Osteoblast (primary cell): ENCODE data around the gene FBN3. TPM values are rescaled to one million over a fixed set of nuclear protein-coding genes. Genes with fewer than 3 reads are reported as not detected.

Experiments
- DNase-seq: peaks from one replicate; pipeline ENCODE4 v3.0.0; 2011; ENCODE audit warnings: low spot score, mixed read lengths; ENCODE audit not compliant: insufficient read length; ENCODE audit errors: missing footprints
- H2AFZ ChIP-seq: 2 replicates; pipeline ENCODE4 v1.6.0; 2011; ENCODE audit warnings: mild to moderate bottlenecking, low read length
- H3K27ac ChIP-seq: 2 replicates; pipeline ENCODE4 v1.5.1; 2011; ENCODE audit warnings: mild to moderate bottlenecking, low read depth, low read length, moderate library complexity
- H3K27me3 ChIP-seq: 2 replicates; pipeline ENCODE4 v1.6.0; 2012; ENCODE audit warnings: mild to moderate bottlenecking, control low read depth, inconsistent platforms, low read length, moderate library complexity; ENCODE audit not compliant: insufficient read depth
- H3K36me3 ChIP-seq: 2 replicates; pipeline ENCODE4 v1.5.1; 2011; ENCODE audit warnings: mild to moderate bottlenecking, low read length, control low read depth, moderate library complexity; ENCODE audit not compliant: insufficient read depth
- H3K4me1 ChIP-seq: 2 replicates; pipeline ENCODE4 v1.5.1; 2011; ENCODE audit warnings: mild to moderate bottlenecking, low read length, control low read depth, moderate library complexity; ENCODE audit not compliant: insufficient read depth
- H3K4me2 ChIP-seq: 2 replicates; pipeline ENCODE4 v1.6.0; 2011; ENCODE audit warnings: mild to moderate bottlenecking, low read length; ENCODE audit not compliant: insufficient read depth
- H3K4me3 ChIP-seq: fragments of 200-600 bp; sonication (generic); 3 replicates; pipeline ENCODE4 v1.5.1; 2012; ENCODE audit warnings: mild to moderate bottlenecking, low read length, inconsistent platforms; ENCODE audit not compliant: insufficient read depth
- H3K79me2 ChIP-seq: 2 replicates; pipeline ENCODE4 v1.6.0; 2012; ENCODE audit warnings: mild to moderate bottlenecking, low read length, control low read depth, inconsistent platforms; ENCODE audit not compliant: insufficient read depth
- H3K9me3 ChIP-seq: 2 replicates; pipeline ENCODE4 v1.5.1; 2011; ENCODE audit warnings: low read depth, low read length, control low read depth
- H4K20me1 ChIP-seq: 2 replicates; pipeline ENCODE4 v1.6.0; 2012; ENCODE audit warnings: mild to moderate bottlenecking, low read length, control low read depth; ENCODE audit not compliant: insufficient read depth
- total RNA-seq: library from RNA; depleted of rRNA; stranded (reverse); fragments of >200 nt; gene quantifications from 2 replicates; pipeline ENCODE4 v1.2.3, GENCODE V29; 2012
- TF ChIP-seq, protein P1 (sequence below): IDR thresholded peaks from 2 replicates; pipeline ENCODE4 v1.5.1; 2011; ENCODE audit warnings: mild to moderate bottlenecking, low read depth, low read length, moderate library complexity; ENCODE audit errors: extremely low read depth

FBN3 gene
- total RNA-seq, 1 donor: not detected

DNA sequence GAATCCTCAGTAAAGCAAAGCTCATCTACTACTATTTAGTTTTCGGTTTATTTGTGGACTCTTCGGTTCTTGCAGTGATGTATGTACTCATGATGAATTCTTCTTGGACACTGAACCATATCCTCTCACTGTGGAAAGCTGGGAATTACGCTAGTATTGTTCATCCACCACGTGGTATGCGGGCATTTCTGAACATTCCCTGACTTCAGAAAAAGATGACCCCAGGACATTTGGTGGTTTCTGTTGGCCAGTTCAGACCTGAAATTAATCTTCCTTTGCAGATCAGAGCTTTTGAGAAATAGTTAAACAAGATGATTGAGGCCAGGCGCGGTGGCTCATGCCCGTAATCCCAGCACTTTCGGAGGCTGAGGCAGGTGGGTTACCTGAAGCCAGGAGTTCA is 25.3 kb upstream of the FBN3 start:
- no peaks in the 10 kb centered on the region for H3K79me2 ChIP-seq
- H3K4me3 ChIP-seq: no peak overlapping the region
- no peak overlapping the region for H2AFZ ChIP-seq
- no peak overlapping the region for H3K27ac ChIP-seq
- H3K4me2 ChIP-seq: no peak overlapping the region
- no peaks in the 10 kb centered on the region for H4K20me1 ChIP-seq
- H3K27me3 ChIP-seq: no peaks in the 10 kb centered on the region
- TF ChIP-seq, protein P1, sequence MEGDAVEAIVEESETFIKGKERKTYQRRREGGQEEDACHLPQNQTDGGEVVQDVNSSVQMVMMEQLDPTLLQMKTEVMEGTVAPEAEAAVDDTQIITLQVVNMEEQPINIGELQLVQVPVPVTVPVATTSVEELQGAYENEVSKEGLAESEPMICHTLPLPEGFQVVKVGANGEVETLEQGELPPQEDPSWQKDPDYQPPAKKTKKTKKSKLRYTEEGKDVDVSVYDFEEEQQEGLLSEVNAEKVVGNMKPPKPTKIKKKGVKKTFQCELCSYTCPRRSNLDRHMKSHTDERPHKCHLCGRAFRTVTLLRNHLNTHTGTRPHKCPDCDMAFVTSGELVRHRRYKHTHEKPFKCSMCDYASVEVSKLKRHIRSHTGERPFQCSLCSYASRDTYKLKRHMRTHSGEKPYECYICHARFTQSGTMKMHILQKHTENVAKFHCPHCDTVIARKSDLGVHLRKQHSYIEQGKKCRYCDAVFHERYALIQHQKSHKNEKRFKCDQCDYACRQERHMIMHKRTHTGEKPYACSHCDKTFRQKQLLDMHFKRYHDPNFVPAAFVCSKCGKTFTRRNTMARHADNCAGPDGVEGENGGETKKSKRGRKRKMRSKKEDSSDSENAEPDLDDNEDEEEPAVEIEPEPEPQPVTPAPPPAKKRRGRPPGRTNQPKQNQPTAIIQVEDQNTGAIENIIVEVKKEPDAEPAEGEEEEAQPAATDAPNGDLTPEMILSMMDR: no peak
- no peaks in the 10 kb centered on the region for H3K9me3 ChIP-seq
- H3K4me1 ChIP-seq: no peaks in the 10 kb centered on the region
- no peak for DNase-seq
- H3K36me3 ChIP-seq: no peaks in the 10 kb centered on the region

DNA sequence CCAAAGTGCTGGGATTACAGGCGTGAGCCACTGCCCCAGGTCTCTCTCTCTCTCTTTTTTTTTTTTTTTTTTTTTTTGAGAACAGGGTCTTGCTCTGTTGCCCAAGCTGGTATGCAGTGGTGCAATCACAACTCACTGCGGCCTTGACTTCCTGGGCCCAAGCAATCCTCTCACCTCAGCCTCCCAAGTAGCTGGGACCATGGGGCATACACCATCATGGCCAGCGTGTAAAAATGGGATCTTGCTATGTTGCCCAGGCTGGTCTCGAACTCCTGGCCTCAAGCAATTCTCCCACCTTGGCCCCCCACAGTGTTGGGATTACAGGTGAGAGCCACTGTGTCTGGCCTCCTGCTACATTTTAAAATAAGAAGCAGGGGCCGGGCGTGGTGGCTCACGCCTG is 19.1 kb upstream of the FBN3 start:
- Histone ChIP-seq H3K9me3 (no peaks in the 10 kb centered on the region), H3K79me2 (no peaks in the 10 kb centered on the region), H4K20me1 (no peaks in the 10 kb centered on the region), H3K27ac (no peak overlapping the region), H3K4me3 (no peak overlapping the region), H3K27me3 (no peaks in the 10 kb centered on the region), H3K4me2 (no peak overlapping the region), H3K36me3 (no peaks in the 10 kb centered on the region), H3K4me1 (no peaks in the 10 kb centered on the region), H2AFZ (no peak overlapping the region)
- no peak for DNase-seq
- TF ChIP-seq, protein P1: no peak

DNA sequence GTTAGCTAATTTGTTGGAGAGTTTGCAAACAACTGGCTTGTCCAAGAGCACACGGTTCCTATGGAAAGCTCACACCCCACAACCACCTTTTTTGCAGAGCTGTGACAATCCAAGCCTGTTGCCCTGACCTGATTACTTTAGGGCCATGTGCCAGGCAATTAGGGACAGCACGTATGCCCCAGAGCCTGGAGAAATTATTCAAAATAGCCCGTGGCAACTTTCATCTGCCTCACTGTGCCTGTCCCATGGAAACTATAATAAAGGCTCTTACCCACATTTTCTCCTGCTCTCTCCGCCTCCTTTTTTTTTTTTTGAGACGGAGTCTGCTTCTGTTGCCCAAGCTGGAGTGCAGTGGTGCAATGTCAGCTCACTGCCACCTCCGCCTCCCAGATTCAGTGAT is 18.6 kb upstream of the FBN3 start:
- Histone ChIP-seq H3K4me1 (no peaks in the 10 kb centered on the region), H3K36me3 (no peaks in the 10 kb centered on the region)

DNA sequence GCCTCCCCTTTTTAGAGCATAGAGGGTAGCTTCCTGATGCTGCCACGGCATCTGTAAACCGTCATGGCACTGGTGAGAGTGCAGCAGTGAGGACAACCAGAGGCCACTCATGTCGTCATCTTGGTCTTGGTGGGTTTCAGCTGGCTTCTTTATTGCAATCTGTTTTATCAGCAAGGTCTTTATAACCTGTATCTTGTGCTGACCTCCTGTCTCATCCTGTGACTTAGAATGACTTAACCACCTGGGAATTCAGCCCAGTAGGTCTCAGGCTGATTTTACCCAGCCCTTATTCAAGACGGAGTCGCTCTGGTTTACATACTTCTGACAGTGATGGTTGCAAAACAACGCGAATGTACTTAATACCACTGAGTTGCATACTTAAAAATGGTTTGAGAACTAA is 14.4 kb upstream of the FBN3 start:
- no peaks in the 10 kb centered on the region for H3K79me2 ChIP-seq
- no peak overlapping the region for H3K4me2 ChIP-seq
- no peak overlapping the region for H3K4me3 ChIP-seq
- no peak for DNase-seq
- H3K9me3 ChIP-seq: no peaks in the 10 kb centered on the region
- TF ChIP-seq, protein P1: no peak
- no peak overlapping the region for H3K27ac ChIP-seq
- H2AFZ ChIP-seq: no peak overlapping the region
- H3K27me3 ChIP-seq: no peaks in the 10 kb centered on the region
- no peaks in the 10 kb centered on the region for H4K20me1 ChIP-seq
- H3K4me1 ChIP-seq: no peaks in the 10 kb centered on the region
- no peaks in the 10 kb centered on the region for H3K36me3 ChIP-seq

More for the DNA sequence above, 18.6 kb upstream of the FBN3 start:
- Histone ChIP-seq H4K20me1 (no peaks in the 10 kb centered on the region), H3K4me2 (no peak overlapping the region), H3K4me3 (no peak overlapping the region), H3K27ac (no peak overlapping the region), H2AFZ (no peak overlapping the region), H3K27me3 (no peaks in the 10 kb centered on the region), H3K79me2 (no peaks in the 10 kb centered on the region), H3K9me3 (no peaks in the 10 kb centered on the region)
- no peak for DNase-seq
- TF ChIP-seq, protein P1: no peak
